Measurements from ENCODE around the gene CASP14. TPM values are rescaled to one million over a fixed set of nuclear protein-coding genes. Genes with fewer than 3 reads are reported as not detected.
A peak's percentile ranks its signal among the peaks of the same experiment; 100 is the strongest.

The CASP14 gene
- total RNA-seq (2016; rRNA removed; fragmentation: Illumina TruSeq; extraction: Trizol) (not detected in 2 replicates), polyA plus RNA-seq (2011; rRNA removed) (not detected in 2 replicates), polyA minus RNA-seq (2011; rRNA and poly(A)+ RNA removed; ENCODE audit: low replicate concordance) (not detected in 2 replicates), Bru-seq, nascent RNA (not detected), BruChase-seq, experiment 1, labeled RNA remaining after a 6-hour chase (not detected), BruChase-seq, experiment 2, labeled RNA remaining after a 2-hour chase (not detected)
- total RNA-seq (2016; cell fraction: cytosol; rRNA removed; fragmentation: Illumina TruSeq; extraction: Trizol; ENCODE audit: low read depth), result not detected in 2 replicates
- total RNA-seq (2016; cell fraction: insoluble cytoplasmic fraction; rRNA removed; fragmentation: Illumina TruSeq; extraction: Trizol), result not detected in 2 replicates
- not detected in 2 replicates for total RNA-seq (2016; cell fraction: membrane; rRNA removed; fragmentation: Illumina TruSeq; extraction: Trizol)
- not detected in 2 replicates for total RNA-seq (2016; cell fraction: nucleus; rRNA removed; fragmentation: Illumina TruSeq; extraction: Trizol)
- polyA plus RNA-seq (2011; cell fraction: cytosol; rRNA removed), result not detected in 2 replicates
- not detected in 2 replicates for polyA plus RNA-seq (2011; cell fraction: nucleus; rRNA removed)
- polyA plus RNA-seq (2012), result not detected in 2 replicates
- not detected in 2 replicates for polyA plus RNA-seq (2016; cell fraction: cytosol; fragmentation: Illumina TruSeq; extraction: Trizol; ENCODE audit: low read depth)
- polyA plus RNA-seq (2016; cell fraction: insoluble cytoplasmic fraction; fragmentation: Illumina TruSeq; extraction: Trizol; ENCODE audit: low read depth), result not detected in 2 replicates
- not detected in 2 replicates for polyA plus RNA-seq (2016; cell fraction: membrane; fragmentation: Illumina TruSeq; extraction: Trizol; ENCODE audit: low read depth)
- polyA plus RNA-seq (2016; cell fraction: nucleus; fragmentation: Illumina TruSeq; extraction: Trizol; ENCODE audit: insufficient read depth, low read depth), result not detected in 2 replicates
- not detected in 2 replicates for polyA minus RNA-seq (2011; cell fraction: cytosol; rRNA and poly(A)+ RNA removed)
- not detected in 2 replicates for polyA minus RNA-seq (2011; cell fraction: nucleus; rRNA and poly(A)+ RNA removed)
- long read RNA-seq, experiment 1, result 0 reads
- long read RNA-seq, experiment 2, result 0 reads

GRCh38 chr19:15048885-15049541, at the start of gene CASP14:
TSS of gene CASP14 (plus strand) at chr19:15049480. CDS start at chr19:15052252, 2,772 bp downstream.
- 0 out of 5 replicates have a peak, but pooled peaks cover 0 to 3% of the 10 kb centered on the region in 2 experiments for H3K27me3 ChIP-seq (ENCODE audit: control insufficient read depth in 1 of 2, insufficient read depth in 2 of 2, low read length in 2 of 2)
- H2AFZ ChIP-seq (ENCODE audit: low read length), result no peak within 1 kb of the TSS
- no peak within 1 kb of the TSS for H3K4me2 ChIP-seq (ENCODE audit: low read depth, low read length)
- TF ChIP-seq ZNF33A (CRISPR knock-in tag; IDR thresholded peaks at IDR 0.05; ENCODE audit: borderline replicate concordance) (no peak), ARNTL (CRISPR knock-in tag; IDR thresholded peaks at IDR 0.05) (no peak), KDM6A (CRISPR knock-in tag; IDR thresholded peaks at IDR 0.05; ENCODE audit: low read depth) (no peak), ZNF629 (CRISPR knock-in tag; conservative IDR thresholded peaks at IDR 0.05) (peak; percentile 40), SNAI1 (CRISPR knock-in tag; IDR thresholded peaks at IDR 0.05; ENCODE audit: borderline replicate concordance) (no peak), SAFB2 (CRISPR knock-in tag; IDR thresholded peaks at IDR 0.05; ENCODE audit: borderline replicate concordance, low read depth) (no peak), TEF (CRISPR knock-in tag; IDR thresholded peaks at IDR 0.05) (no peak)
- H4K20me1 ChIP-seq (ENCODE audit: insufficient read depth, low read length), result no peaks in the 10 kb centered on the region
- BruUV-seq (replicated peaks), result no TSS peak
- WGBS (ENCODE audit: low lambda C conversion rate), result 48% methylated on average over 10 of the region's 11 CpGs
- FAIRE-seq, result no peak
- H3K27ac ChIP-seq (ENCODE audit: extremely low read length, insufficient read depth, low read length), result no peak within 1 kb of the TSS
- H3K9me3 ChIP-seq (ENCODE audit: low read length), result no peaks in the 10 kb centered on the region
- no peak for ATAC-seq
- H3K4me3 ChIP-seq (replicated peaks in 1 of 3; ENCODE audit: insufficient read depth in 1 of 3, low read depth in 2 of 3, low read length in 3 of 3), result no peak within 1 kb of the TSS
- no peak within 1 kb of the TSS for H3K9ac ChIP-seq (ENCODE audit: insufficient read depth, low read depth, low read length)
- H3K79me2 ChIP-seq (ENCODE audit: insufficient read depth, low read length), result no peaks in the 10 kb centered on the region
- ChIA-PET POLR2A (no interaction called here), CTCF (ENCODE audit: low intra/inter-chr PET ratio, low total read pairs) (no interaction called here)
- DNase-seq (ENCODE audit: low spot score), result no peak
- intact Hi-C loops (cut with micrococcal nuclease; ENCODE audit: unreplicated experiment) (no loop called here), in situ Hi-C loops (cut with HindIII; ENCODE audit: extremely low pct_ligation_motif_present, low pct_unique_long_range_greater_than_20kb) (no loop called here)
- H3K4me1 ChIP-seq (ENCODE audit: insufficient read depth, low read length), result no peaks in the 10 kb centered on the region
- H3K36me3 ChIP-seq (replicated peaks in 1 of 2; ENCODE audit: control insufficient read depth in 1 of 2, insufficient read depth in 2 of 2, low read length in 2 of 2), result no peaks in the 10 kb centered on the region
